ENCODE results near the gene PLPP4. TPM values are rescaled to one million over a fixed set of nuclear protein-coding genes. Genes with fewer than 3 reads are reported as not detected.

Gene PLPP4
- total RNA-seq, 1 experiment from 2014 or later, result 14.7 TPM

DNA sequence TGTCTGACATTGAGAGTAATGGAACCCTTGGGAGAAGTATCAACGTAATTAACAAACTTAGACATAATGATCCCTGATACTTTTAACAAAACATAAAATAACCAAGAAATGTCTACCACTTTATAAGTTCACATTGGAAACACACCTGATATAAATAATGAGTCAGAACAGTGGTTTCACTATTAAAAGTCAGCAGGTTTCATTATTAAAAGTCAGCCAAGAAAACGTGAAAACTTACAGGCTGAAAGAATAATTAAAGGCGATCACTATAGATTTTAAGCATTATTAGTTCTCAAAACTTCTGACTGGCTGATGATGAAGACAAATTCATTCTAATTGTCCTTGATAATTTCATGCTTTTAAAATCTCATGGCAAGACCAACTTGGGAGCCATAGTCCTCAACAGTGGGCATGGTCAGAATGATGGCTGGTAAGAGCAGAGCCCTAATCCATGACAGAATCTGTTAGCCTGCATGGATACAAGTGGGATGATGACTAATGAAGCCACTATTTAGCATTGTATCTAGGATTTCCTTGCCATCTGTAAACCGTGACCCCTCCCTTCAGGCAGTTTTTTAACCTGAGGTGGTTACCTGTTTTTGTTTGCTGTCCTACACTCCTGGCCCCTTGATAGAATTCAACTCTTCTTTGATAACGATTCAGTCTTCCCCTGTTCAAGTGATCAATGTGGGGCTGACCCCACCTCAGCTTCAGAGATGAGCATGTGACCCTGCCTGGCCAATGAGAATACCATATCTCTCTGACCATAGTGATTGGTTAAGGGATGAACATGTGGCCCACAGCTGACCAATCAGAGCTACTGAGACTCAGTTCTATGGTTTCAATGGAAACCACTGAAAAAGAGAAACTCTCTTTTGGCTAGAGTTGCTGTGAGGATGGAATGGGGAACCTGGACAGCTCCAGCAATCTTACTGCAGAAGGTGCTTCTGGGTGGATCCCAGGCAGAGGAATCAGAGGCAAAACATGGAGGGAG, 151.0 kb downstream of the PLPP4 start:
- DNase-seq (ENCODE audit: low spot score), result no peak

DNA sequence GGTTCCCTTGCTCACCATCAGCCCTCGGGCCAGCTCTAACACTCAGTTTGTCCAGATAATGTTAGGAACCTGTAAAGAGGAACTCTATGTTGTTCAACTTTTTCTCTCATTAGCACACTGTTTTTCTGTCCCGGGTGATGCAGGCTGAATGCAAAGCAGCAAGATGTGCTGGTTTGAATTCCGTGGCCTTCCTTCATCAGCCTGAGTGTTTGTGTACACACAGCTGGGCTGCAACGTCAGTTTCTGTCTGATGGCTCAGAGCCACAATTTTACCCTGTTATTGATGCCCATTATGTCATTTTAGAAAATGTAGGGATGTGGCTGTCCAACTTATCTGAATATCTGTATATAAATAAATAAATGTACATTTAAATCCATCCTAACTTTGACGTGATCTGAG, 152.0 kb downstream of the PLPP4 start:
- no peak for DNase-seq (ENCODE audit: low spot score)

DNA sequence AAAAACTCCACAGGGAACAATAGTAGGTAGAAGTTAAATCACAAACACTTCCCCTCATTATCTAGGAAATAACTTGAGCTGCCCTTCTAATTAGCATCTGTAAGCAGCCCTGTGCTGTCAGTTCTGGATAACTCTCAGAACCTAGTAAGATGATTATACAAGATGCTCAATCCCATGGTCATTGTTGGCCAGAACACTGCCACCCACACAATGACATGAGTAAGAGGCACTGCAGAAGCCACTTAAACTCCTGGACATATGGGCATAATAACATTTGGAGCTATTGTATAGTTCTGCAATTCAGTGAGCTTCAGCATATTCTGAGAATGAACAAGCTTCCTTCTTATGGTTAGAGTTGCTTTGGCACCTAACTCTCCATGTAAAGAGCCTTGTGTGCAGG, 153.8 kb downstream of the PLPP4 start:
- DNase-seq (ENCODE audit: low spot score), result no peak

DNA sequence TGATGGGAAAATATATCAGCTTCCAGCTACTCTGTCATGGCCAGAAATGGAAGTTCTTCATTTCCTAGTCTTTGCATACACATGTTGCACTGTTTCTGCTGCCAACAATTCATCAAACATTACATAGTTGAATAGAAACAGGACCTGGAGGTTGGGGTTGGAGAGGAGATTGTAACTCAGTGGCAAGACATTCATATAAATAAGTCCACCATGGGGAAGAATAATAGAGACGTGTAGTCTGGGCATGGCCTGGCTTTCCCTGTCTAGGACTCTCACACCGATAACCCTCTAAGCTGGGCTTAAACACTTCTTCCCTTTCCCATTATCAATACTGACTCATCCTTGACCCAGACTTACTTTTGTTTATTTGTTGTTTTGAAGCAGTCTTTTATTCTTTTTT, 155.7 kb downstream of the PLPP4 start:
- DNase-seq (ENCODE audit: low spot score), result no peak

DNA sequence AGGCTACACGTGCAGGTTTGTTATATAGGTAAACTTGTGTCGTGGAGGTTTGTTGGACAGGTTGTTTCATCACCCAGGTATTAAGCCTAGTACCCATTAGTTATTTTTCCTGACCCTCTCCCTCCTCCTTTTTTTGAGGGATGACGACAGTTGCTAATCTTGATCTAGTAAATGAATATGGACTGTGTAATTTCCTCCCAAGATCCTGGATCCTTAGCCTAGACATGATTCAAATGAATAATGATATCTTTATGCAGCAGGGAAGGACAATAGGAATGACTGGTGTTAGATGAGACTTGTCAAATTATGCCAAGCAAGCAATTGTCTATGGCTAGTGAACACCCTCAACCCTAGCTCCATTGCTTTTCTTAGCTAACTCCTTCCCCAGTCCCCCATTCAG, 156.2 kb downstream of the PLPP4 start:
- no peak for DNase-seq (ENCODE audit: low spot score)

DNA sequence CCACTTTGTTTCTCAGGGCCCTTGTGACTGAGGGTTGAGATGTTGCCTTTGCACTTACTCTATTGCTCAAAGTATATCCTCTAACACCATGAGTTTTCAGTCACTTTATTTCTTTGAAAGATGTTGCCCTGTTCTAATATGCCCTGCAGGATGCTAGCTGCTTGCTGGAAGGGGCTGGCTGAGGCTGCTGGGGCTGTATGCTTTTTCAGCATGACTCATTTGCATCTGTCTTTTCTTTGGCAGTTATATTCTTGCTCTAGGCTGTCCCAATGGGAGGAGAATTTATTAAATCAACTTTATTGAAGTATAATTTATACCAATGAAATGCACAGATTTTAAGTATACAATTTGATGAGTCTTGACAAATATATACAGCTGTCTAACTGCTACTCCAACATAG, 157.7 kb downstream of the PLPP4 start:
- no peak for DNase-seq (ENCODE audit: low spot score)

DNA sequence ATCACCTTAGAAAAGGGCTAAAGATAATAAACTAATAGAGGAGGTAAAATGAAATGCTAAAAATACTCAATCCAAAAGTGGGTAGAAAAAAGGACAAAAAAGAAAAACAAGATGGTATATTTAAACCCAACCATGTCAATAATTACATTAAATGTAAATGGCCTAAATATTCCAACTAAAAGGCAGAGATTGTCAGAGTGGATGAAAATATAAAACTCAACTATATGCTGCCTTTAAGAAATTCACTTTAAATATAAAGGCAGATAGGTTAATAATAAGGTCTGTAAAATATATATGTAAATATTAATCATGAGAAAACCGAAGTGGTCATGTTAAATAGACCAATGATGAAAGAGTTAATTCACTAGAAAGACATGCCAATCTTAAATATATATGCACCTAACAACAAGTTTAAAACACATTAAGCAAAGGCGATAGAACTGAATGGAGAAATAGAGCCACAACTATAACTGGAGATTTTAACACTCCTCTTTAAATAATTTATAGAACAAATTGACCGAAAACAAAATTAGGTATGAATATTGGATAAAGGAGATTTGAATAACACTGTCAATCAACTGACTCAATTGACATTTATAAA, 159.4 kb downstream of the PLPP4 start:
- DNase-seq (ENCODE audit: low spot score), result no peak

DNA sequence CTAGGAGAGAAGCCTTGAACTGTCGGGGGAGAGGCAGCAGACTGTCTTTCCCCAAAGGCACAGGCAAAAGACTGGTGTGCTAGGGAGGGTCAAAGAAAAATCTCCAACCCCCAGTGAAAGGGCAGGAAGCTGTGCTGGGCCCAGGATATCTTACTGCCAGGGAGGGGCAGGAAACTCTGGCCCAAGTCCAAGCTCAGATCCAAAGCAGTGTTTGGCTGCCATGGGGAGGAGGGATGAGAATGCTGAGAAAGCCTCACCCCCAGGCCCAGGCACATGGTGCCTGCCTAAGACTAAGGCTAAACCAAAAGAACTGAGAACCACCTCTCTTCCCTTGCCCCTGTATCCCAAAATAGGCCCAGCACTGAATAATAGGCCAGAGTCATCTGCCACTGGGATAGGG, 171.2 kb downstream of the PLPP4 start:
- DNase-seq (ENCODE audit: low spot score), result peak; percentile 17

DNA sequence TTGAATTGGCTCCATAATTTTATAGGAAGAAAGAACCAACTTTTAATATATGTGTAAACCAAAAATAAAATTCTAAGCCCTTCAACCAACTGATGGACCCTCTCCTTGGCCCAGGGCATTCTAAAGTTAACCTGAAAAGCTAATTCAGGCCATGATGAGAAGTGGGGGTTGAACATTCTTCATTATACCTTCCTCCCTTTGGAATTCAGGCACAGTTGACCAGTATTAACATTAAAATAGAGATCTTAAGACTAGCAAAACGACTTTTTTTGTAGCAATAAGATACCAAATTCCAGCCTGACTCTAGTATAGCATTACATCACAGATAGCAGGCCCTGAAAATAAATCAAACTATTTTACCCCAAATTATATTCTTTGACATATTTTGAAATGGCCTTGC, 173.2 kb downstream of the PLPP4 start:
- no peak for DNase-seq (ENCODE audit: low spot score)

DNA sequence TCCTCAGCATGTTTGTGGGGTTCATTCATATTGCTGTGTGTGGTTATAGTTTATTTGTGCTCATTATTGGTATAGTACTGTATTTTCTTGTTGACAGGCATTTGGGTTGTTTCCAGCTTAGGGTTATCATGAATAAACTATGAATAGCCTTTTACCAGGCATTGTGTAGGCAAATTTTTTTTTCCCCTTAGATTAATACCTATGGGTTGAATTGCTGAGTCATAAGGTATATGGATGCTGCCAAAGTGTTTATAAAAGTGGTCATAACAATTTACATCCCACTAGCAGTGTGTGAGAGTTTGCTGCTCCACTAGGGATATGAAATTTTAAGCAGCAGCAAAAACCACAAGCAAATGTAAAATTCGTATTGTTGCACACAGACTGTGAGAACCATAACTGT, 175.0 kb downstream of the PLPP4 start:
- peak; percentile 44 for DNase-seq (ENCODE audit: low spot score)

DNA sequence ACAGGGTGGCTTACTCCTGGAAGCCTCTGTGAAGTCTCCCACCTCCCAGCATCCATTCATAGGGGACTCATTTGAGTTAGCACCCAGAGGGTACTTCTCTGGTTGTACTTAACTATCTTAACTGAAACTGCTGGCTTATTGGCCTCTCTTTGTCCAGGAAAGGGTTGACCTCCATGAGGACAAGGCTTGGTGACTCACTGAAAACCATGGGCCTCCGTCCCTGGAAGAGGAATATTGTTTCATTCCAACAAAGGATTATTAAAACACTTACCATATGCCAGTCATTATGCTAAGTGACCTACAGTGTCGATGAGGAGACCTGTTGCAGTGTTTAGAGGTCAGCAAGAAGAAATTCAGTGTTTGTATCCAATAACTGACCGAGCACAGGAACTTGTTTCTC, 175.9 kb downstream of the PLPP4 start:
- no peak for DNase-seq (ENCODE audit: low spot score)

DNA sequence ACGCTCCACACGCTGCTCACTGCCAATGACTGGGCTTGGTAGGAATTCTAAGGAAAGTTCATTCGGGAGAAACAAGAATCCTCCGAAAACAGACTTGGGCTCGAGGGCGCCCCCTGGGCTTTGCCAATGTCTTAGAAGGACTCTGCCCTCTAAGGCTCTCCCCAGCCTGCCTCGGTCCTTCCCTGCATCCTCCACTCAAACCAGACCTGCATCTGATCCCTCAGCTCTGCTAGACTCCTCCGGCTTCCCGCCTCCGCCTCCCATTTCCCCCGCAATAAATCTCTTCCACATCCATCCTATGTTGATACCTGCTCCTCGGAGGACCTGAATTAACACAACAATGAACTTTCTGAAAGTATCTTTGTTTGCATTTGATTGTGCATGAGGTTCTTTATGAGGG, 177.6 kb downstream of the PLPP4 start:
- DNase-seq (ENCODE audit: low spot score), result no peak

Measured in H4 (cell line).